Cardiac muscle cell (in vitro differentiated cells and primary cell): ENCODE measurements around the gene ASB11. TPM values are rescaled to one million over a fixed set of nuclear protein-coding genes. Genes with fewer than 3 reads are reported as not detected.

Source experiments
- DNase-seq, 2 donors: peaks; one replicate each; pipeline versions ENCODE4 v3.0.0 to v3.0.0-alpha.2; 2010 to 2017; ENCODE audit warnings: low read depth in 1 of 2, low spot score in 1 of 2
- H3K27ac ChIP-seq: fragments of 200-600 bp; sonication (generic); 2 replicates; pipeline ENCODE4 v1.5.1; 2016
- H3K27me3 ChIP-seq: fragments of 200-600 bp; sonication (generic); 2 replicates; pipeline ENCODE4 v1.6.0; 2016; ENCODE audit warnings: control low read depth
- H3K36me3 ChIP-seq: fragments of 200-600 bp; sonication (generic); 2 replicates; pipeline ENCODE4 v1.5.1; 2016; ENCODE audit warnings: control low read depth
- H3K4me1 ChIP-seq: fragments of 200-600 bp; sonication (generic); 2 replicates; pipeline ENCODE4 v1.8.1; 2017; ENCODE audit warnings: low read depth, mild to moderate bottlenecking, mixed run types
- H3K4me3 ChIP-seq: fragments of 200-600 bp; sonication (generic); 2 replicates; pipeline ENCODE4 v1.5.1; 2016; ENCODE audit warnings: mild to moderate bottlenecking
- H3K9me3 ChIP-seq: fragments of 200-600 bp; sonication (generic); 2 replicates; pipeline ENCODE4 v1.5.1; 2017; ENCODE audit warnings: low read depth, mild to moderate bottlenecking, control low read depth
- CTCF ChIP-seq: IDR thresholded peaks from 2 replicates; pipeline ENCODE4 v1.5.1; 2012; ENCODE audit warnings: low read depth, mild to moderate bottlenecking, low read length
- polyA plus RNA-seq: library from polyadenylated mRNA; unstranded; fragments of >200 nt; fragmentation: Nextera tagmentation; extraction: Ambion mirVana; gene quantifications from 2 replicates; pipeline ENCODE4 v1.2.1, GENCODE V29; 2016
- total RNA-seq: library from RNA; depleted of rRNA; stranded (reverse); fragments of >200 nt; gene quantifications from 2 replicates; pipeline ENCODE4 v1.2.3, GENCODE V29; 2016

ASB11 gene
- total and polyA plus RNA-seq, 2 experiments from 2014 or later, result 0.66 to 1.5 TPM

DNA sequence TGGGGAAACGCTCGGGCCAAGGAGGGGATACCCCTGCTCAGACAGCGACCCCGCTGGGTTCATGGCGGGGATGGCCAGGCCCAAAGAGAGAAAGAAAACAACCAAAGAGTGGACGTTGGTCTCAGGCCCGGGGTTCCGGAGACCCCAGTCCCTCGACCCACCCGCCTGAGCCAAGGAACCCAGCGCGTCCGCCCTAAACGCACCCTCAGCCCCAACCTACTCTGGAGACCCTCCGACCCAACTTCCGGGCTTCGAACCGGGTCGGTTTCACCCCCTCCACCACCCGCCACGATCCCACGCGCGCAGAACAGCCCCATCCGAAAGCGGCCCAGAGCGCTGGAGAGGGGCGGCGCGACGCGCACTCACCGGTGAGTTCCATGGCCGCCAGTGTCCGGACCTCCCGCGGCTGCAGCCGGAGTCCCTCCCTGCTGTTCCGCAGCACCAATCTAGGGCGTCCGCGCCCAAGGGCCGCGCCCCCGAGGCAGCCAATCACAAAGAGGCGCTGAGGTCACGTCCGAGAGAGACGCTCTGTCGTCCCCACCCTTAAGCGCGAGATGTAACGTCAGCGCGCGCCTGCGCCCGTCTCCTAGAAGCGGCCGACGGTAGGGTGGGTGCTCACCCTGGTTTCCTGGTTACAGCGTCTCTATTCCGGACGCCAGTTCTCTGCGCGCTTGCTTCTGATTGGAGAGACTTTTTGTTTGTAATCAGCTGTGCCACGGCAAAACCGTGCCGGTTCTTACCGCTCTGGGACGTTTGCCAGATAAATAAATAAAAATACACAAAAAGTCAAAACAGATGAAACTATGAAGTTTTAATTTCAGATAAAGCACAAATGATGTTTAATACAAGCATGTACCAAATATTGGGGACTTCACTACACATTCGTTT, 19.9 kb upstream of the ASB11 start, which contains the start of gene PIGA:
PIGA (minus strand) TSS at position 389 of the 888 bp plus-strand sequence. CDS start 3,593 bp downstream, outside the sequence.
- peaks cover 3% of the 10 kb centered on the region for H3K27me3 ChIP-seq
- no peaks in the 10 kb centered on the region for H3K36me3 ChIP-seq
- TF ChIP-seq CTCF, result no peak
- peak within 1 kb of the TSS; percentile 78 for H3K27ac ChIP-seq
- DNase-seq, result peak; percentile 94 to 98
- H3K4me3 ChIP-seq, result peak within 1 kb of the TSS; percentile 63
- no peaks in the 10 kb centered on the region for H3K9me3 ChIP-seq
- H3K4me1 ChIP-seq, result no peaks in the 10 kb centered on the region

- no peaks in the 10 kb centered on the region for H3K9me3 ChIP-seq
- H3K4me1 ChIP-seq, result no peaks in the 10 kb centered on the region
- no peaks in the 10 kb centered on the region for H3K36me3 ChIP-seq
- peak overlapping the region; percentile 63 for H3K4me3 ChIP-seq
- peak overlapping the region; percentile 78 for H3K27ac ChIP-seq
- peak in 1 of 2 donors; percentile 26 for DNase-seq
- TF ChIP-seq CTCF, result no peak
- H3K27me3 ChIP-seq, result peaks cover 3% of the 10 kb centered on the region
Observed at GRCh38 chrX:15334561-15334960, 19.1 kb upstream of the ASB11 start.

DNA sequence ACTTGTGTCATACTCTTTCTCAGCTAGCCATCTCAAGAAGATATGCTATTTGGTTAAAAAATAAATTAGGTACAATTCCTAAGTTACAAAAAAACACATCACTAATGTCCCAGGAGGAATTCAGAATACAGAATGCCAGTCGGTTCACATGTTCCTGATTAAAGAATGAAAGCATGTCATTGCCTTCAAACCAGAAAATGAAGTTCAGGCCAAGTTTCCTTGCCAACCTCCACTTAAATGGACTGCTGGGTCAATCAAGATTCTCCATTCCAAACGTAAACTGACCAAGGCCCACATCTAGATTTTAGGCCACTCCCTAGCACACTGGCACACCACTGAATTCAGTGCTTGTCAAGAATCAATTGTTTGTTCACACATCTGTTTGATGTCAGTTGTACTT, 13.4 kb upstream of the ASB11 start:
- H3K27me3 ChIP-seq, result no peaks in the 10 kb centered on the region
- no peaks in the 10 kb centered on the region for H3K4me1 ChIP-seq
- H3K9me3 ChIP-seq, result no peaks in the 10 kb centered on the region
- H3K36me3 ChIP-seq, result no peaks in the 10 kb centered on the region
- DNase-seq, result no peak
- no peak overlapping the region for H3K27ac ChIP-seq
- H3K4me3 ChIP-seq, result no peak overlapping the region
- TF ChIP-seq CTCF, result no peak

- no peak for DNase-seq
- Histone ChIP-seq H3K9me3 (no peaks in the 10 kb centered on the region), H3K4me1 (no peaks in the 10 kb centered on the region), H3K4me3 (no peak overlapping the region), H3K36me3 (no peaks in the 10 kb centered on the region), H3K27me3 (no peaks in the 10 kb centered on the region), H3K27ac (no peak overlapping the region)
- no peak for TF ChIP-seq CTCF
Observed at GRCh38 chrX:15328131-15328530, 12.7 kb upstream of the ASB11 start.

DNA sequence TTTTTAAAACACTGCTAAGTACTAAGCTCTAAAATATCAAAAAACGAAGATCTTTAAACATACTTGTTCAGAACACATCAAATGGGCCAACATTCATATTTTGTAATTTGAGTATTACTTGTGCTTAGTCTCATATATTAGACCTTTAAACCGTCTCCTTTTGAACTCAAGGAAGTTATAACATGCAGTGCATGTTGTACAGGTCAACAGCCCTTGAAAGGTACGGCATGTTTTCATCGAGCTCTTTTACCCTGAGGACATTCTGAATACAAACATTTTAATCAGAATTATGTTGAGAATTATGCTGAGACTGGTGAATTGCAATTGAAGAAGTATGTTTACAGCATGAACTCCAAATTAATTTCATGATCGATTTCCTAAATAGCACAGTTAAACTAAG, 7.0 kb upstream of the ASB11 start:
- no peak for DNase-seq
- Histone ChIP-seq H3K4me1 (peaks cover 3% of the 10 kb centered on the region), H3K27ac (peak overlapping the region; percentile 4), H3K27me3 (no peaks in the 10 kb centered on the region), H3K36me3 (no peaks in the 10 kb centered on the region), H3K9me3 (no peaks in the 10 kb centered on the region), H3K4me3 (no peak overlapping the region)
- TF ChIP-seq CTCF, result no peak
